ENCODE results near the gene GLRX3. TPM values are rescaled to one million over a fixed set of nuclear protein-coding genes. Genes with fewer than 3 reads are reported as not detected.

The GLRX3 gene
- total RNA-seq, 2 donors from 2014 or later = 41.6 to 43.1 TPM

- TF ChIP-seq CTCF (IDR thresholded peaks at IDR 0.05) = no peak
- no peaks in the 10 kb centered on the region for H3K4me1 ChIP-seq (ENCODE audit: control insufficient read depth in 1 of 2, low read depth in 2 of 2)
- no peak for DNase-seq (ENCODE audit: low spot score)
These were observed 82.0 kb downstream of the GLRX3 start for GRCh38 chr10:130218181-130218641.

GRCh38 chr10:130218936-130219335, 82.7 kb downstream of the GLRX3 start:
- H3K27ac ChIP-seq = no peak overlapping the region
- no peaks in the 10 kb centered on the region for H3K36me3 ChIP-seq
- TF ChIP-seq CTCF (IDR thresholded peaks at IDR 0.05) = no peak
- ATAC-seq (ENCODE audit: insufficient number of reproducible peaks, low FRiP score, low read depth) (no peak), DNase-seq (ENCODE audit: low spot score) (no peak)
- H3K4me3 ChIP-seq = no peak overlapping the region
- H3K9me3 ChIP-seq = no peaks in the 10 kb centered on the region
- no peaks in the 10 kb centered on the region for H3K4me1 ChIP-seq (ENCODE audit: control insufficient read depth in 1 of 2, low read depth in 2 of 2)
- no peaks in the 10 kb centered on the region for H3K27me3 ChIP-seq (replicated peaks; ENCODE audit: insufficient read depth)

More at GRCh38 chr10:130218181-130218641, 82.0 kb downstream of the GLRX3 start:
- H3K27ac ChIP-seq = no peak overlapping the region
- ATAC-seq (ENCODE audit: insufficient number of reproducible peaks, low FRiP score, low read depth) = no peak
- H3K4me3 ChIP-seq = no peak overlapping the region
- no peaks in the 10 kb centered on the region for H3K27me3 ChIP-seq (replicated peaks; ENCODE audit: insufficient read depth)
- no peaks in the 10 kb centered on the region for H3K9me3 ChIP-seq
- H3K36me3 ChIP-seq = no peaks in the 10 kb centered on the region

- DNase-seq (ENCODE audit: low spot score) = no peak
- Histone ChIP-seq H3K36me3 (no peaks in the 10 kb centered on the region), H3K27me3 (replicated peaks; ENCODE audit: insufficient read depth) (no peaks in the 10 kb centered on the region), H3K9me3 (no peaks in the 10 kb centered on the region), H3K4me1 (ENCODE audit: control insufficient read depth in 1 of 2, low read depth in 2 of 2) (no peaks in the 10 kb centered on the region), H3K27ac (no peak overlapping the region), H3K4me3 (no peak overlapping the region)
- TF ChIP-seq CTCF (IDR thresholded peaks at IDR 0.05) = no peak
- ATAC-seq (ENCODE audit: insufficient number of reproducible peaks, low FRiP score, low read depth) = no peak
These were observed 84.3 kb downstream of the GLRX3 start for GRCh38 chr10:130220251-130221185.

GRCh38 chr10:130221456-130222375, 85.5 kb downstream of the GLRX3 start:
- H3K27me3 ChIP-seq (replicated peaks; ENCODE audit: insufficient read depth) = no peaks in the 10 kb centered on the region
- H3K36me3 ChIP-seq = no peaks in the 10 kb centered on the region
- H3K4me1 ChIP-seq (ENCODE audit: control insufficient read depth in 1 of 2, low read depth in 2 of 2) = no peaks in the 10 kb centered on the region
- no peak for TF ChIP-seq CTCF (IDR thresholded peaks at IDR 0.05)
- H3K27ac ChIP-seq = no peak overlapping the region
- H3K9me3 ChIP-seq = no peaks in the 10 kb centered on the region
- ATAC-seq (ENCODE audit: insufficient number of reproducible peaks, low FRiP score, low read depth) (no peak), DNase-seq (ENCODE audit: low spot score) (no peak)
- no peak overlapping the region for H3K4me3 ChIP-seq

- DNase-seq (ENCODE audit: low spot score) (no peak), ATAC-seq (ENCODE audit: insufficient number of reproducible peaks, low FRiP score, low read depth) (no peak)
- H3K4me1 ChIP-seq (ENCODE audit: control insufficient read depth in 1 of 2, low read depth in 2 of 2) = no peaks in the 10 kb centered on the region
- H3K27me3 ChIP-seq (replicated peaks; ENCODE audit: insufficient read depth) = no peaks in the 10 kb centered on the region
- no peak overlapping the region for H3K27ac ChIP-seq
- H3K9me3 ChIP-seq = no peaks in the 10 kb centered on the region
- TF ChIP-seq CTCF (IDR thresholded peaks at IDR 0.05) = no peak
- H3K36me3 ChIP-seq = no peaks in the 10 kb centered on the region
- no peak overlapping the region for H3K4me3 ChIP-seq
These were observed 86.2 kb downstream of the GLRX3 start for GRCh38 chr10:130222381-130222780.
